GM13977 (cell line): ENCODE measurements around the gene EFCAB12.

Experiments used
- DNase-seq: peaks from one replicate; pipeline ENCODE4 v3.0.0; 2012; ENCODE audit warnings: low spot score
- in situ Hi-C: fragments of 300-500 bp; cut with MboI; formaldehyde crosslinking; loops from one replicate; pipeline ENCODE4 v1.12.0; 2022; ENCODE audit warnings: low sequenced_read_pairs, low pct_unique_long_range_greater_than_20kb, mixed read lengths, inconsistent platforms; ENCODE audit not compliant: unreplicated experiment
- TF ChIP-seq, protein P1 (sequence below): IDR thresholded peaks from 2 replicates; pipeline ENCODE4 v1.5.1; 2012; ENCODE audit warnings: mild to moderate bottlenecking, control low read depth; ENCODE audit not compliant: insufficient read depth; ENCODE audit errors: extremely low read depth, missing control alignments

Gene EFCAB12

DNA sequence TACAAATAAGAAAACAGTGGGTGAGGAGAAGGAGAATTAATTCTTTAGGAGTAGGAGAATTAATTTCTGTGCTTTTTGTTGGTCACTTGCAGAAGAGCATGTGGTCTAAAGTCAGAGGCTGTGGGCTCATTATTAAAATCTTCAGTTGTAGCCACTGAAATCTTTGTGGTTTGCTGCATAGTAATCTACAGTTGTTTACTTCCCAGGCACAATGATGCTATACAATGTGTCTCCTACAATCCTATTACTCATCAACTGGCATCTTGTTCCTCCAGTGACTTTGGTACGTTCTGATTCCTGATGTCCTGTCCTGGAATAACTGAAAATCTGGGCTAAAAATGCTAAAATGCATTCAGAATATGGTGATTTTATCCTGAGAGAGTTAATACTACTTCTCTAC, 32.6 kb upstream of the EFCAB12 start:
- DNase-seq: no peak
- in situ Hi-C loops: no loop called here
- TF ChIP-seq, protein P1, sequence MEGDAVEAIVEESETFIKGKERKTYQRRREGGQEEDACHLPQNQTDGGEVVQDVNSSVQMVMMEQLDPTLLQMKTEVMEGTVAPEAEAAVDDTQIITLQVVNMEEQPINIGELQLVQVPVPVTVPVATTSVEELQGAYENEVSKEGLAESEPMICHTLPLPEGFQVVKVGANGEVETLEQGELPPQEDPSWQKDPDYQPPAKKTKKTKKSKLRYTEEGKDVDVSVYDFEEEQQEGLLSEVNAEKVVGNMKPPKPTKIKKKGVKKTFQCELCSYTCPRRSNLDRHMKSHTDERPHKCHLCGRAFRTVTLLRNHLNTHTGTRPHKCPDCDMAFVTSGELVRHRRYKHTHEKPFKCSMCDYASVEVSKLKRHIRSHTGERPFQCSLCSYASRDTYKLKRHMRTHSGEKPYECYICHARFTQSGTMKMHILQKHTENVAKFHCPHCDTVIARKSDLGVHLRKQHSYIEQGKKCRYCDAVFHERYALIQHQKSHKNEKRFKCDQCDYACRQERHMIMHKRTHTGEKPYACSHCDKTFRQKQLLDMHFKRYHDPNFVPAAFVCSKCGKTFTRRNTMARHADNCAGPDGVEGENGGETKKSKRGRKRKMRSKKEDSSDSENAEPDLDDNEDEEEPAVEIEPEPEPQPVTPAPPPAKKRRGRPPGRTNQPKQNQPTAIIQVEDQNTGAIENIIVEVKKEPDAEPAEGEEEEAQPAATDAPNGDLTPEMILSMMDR: no peak

DNA sequence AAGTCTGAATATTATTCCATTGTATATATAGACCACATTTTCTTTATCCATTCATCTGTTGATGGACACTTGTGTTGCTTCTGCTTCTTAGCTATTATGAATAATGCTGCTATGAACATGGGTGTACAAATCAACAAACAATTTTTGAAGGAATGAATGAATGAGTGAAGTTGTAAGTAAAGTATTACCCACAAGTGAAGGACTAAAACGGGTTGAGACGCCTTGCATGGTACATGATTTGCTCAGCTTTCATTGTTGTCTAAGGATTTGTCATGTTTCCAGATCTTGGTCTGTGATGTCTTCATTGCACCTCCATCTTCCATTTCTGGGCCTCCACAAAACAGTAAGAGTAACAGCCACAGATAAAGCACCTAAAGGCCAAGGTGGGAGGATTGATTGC, 32.1 kb upstream of the EFCAB12 start:
- in situ Hi-C loops: no loop called here
- TF ChIP-seq, protein P1: no peak
- DNase-seq: no peak

DNA sequence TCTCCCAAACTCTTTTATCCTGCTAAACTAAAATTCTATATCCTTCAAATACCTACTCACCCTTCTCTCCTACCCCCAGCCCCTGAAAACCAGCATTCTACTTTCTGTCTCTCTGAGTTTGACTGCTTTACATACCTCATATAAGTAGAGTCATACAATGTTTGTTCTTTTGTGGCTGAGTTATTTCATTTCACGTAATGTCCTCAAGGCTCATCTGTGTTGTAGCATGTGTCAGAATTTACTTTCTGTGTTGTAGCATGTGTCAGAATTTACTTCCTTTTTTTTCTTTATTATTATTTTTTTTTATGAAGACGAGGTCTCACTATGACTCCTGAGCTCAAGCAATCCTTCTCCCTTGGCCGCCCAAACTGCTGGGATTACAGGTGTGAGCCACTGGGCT, 31.7 kb upstream of the EFCAB12 start:
- no peak for DNase-seq
- in situ Hi-C loops: no loop called here
- TF ChIP-seq, protein P1: no peak

DNA sequence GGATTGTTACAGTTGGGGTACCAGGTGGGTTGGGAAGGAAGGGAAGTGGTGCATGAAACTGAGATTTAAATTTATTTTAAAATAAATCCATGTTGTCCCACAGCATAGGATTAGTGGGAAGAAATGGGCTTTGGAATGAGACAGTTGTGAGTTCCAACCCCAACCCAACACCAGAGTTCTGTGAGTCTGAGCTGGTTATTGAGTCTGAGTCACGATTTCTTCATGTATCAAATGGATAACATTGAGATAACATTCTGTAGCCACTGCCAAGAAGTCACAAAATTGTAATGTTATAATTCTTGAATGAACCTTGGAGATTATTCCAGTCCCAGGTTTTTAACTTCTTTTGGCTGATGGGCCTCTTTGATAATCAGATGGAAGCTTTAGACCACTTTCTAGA, 25.3 kb upstream of the EFCAB12 start:
- no peak for DNase-seq
- TF ChIP-seq, protein P1: no peak
- in situ Hi-C loops: no loop called here

DNA sequence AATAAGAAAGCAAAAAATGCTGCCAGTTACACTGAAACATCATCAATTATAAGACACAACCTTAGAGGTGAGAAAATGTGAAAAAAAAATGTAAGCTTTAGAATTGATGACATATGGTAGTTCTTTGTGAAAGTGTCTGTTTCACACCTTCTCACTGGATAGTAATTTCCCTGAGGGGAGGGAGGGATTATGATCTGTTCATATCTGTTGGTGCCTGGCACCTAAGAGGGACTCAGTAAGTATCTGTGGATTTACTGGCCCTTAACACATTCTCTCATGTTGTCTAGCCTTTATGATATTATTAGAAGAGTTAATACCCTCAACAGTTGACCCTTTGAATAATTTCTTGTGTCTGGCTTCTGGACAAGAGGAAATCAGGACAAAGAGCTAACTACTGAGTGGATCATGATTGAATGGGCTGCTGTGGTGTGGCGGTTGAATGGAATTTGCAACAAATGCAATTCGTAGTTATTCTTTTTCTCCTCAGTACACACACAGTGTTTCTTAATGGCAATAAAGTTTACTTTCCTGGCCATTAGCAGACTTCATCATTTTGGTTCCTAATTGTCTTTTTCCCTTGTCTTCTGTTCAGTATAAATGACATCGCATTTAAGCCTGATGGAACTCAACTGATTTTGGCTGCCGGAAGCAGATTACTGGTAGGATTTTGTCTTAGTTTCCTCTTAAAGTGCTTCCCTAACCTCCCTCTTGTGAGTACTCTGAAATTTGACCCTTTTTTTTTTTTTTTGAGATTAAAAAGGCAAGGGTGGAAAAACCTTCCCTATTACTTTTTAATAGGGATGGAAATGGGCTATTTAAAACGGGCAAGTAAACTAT, 21.1 kb upstream of the EFCAB12 start:
- no peak for DNase-seq
- TF ChIP-seq, protein P1: no peak
- in situ Hi-C loops: no loop called here

DNA sequence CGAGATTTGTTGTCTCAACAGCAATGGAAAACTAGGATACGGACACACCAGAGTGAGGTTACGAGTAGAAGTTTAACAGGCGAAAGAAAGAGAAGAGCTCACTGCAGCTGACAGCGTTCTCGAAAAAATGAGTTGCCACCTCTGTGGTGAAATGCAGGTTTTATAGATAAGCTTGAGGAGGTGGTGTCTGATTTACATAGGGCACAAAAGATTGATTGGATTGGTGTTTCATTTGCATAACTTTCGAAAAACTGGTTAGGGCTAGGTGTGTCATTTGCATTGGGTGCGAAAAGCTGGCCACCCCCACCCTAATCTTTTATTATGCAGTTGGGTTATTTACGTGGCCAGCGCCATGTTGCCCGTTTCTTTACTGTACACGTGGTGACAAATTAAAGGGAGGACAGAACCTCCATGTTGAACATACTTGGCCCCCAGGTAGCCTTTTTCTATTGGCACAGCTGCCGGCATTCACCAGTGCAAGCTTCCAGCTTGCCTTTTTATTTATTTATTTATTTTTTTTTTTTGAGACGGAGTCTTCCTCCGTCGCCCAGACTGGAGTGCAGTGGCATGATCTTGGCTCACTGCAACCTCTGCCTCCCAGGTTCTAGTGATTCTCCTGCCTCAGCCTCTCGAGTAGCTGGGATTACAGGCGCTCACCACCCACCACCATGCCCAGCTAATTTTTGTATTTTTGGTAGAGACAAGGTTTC, 19.9 kb upstream of the EFCAB12 start:
- TF ChIP-seq, protein P1: no peak
- DNase-seq: no peak

More for the DNA sequence above, 19.9 kb upstream of the EFCAB12 start:
- in situ Hi-C loops: no loop called here
